ENCODE measurements around the gene CDC42SE1. TPM values are rescaled to one million over a fixed set of nuclear protein-coding genes. Genes with fewer than 3 reads are reported as not detected.

The CDC42SE1 gene
- total RNA-seq, 5 donors from 2014 or later (not counting 1 experiment from before 2014, with no cell fraction given), result 419 to 475 (median 450) TPM

DNA sequence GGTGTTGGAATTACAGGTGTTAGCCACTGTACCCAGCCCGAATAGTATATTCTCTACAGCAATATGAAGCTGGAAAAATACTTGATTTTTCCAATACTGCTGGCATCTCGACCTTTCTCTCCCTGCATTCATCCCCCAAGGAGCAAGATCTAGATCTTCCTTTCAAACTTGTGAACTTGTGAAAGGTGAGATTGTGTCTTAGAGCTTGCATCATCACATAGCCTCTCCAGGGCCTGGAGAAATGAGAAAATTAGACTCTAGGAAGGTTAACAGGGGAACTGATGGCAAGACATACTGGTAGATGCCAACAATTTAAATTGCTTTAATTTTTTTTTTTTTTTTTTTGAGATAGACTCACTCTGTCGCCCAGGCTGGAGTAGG, 49.1 kb downstream of the CDC42SE1 start:
- Mint-ChIP-seq H3K36me3 (peaks cover 8% of the 10 kb centered on the region), H3K4me3 (peak overlapping the region; percentile 21 to 96 (median 24)), H3K9me3 (no peaks in the 10 kb centered on the region), H3K4me1 (peaks cover 66 to 75% (median 72%) of the 10 kb centered on the region in 3 donors), H3K27me3 (no peaks in the 10 kb centered on the region), H3K27ac (no peak overlapping the region)
- POLR2A ChIA-PET, result no interaction called here
- Histone ChIP-seq H3K27ac (ENCODE audit: low read length) (no peak overlapping the region), H3K4me3 (ENCODE audit: control insufficient read depth in 1 of 2, extremely low read depth in 1 of 2, low read length in 1 of 2) (no peak overlapping the region), H3K27me3 (replicated peaks in 1 of 2; ENCODE audit: control insufficient read depth in 2 of 2, extremely low read depth in 1 of 2, insufficient read depth in 2 of 2, low read length in 1 of 2) (no peaks in the 10 kb centered on the region), H3K36me3 (ENCODE audit: control insufficient read depth in 2 of 2, extremely low read depth in 1 of 2, insufficient read depth in 1 of 2, low read length in 1 of 2) (peaks cover 0 to 10% of the 10 kb centered on the region in 2 donors), H3K4me1 (ENCODE audit: control insufficient read depth in 1 of 2, extremely low read depth in 1 of 2, insufficient read depth in 2 of 2, low read length in 2 of 2) (peaks cover 32 to 58% of the 10 kb centered on the region in 2 experiments), H3K9me3 (no peaks in the 10 kb centered on the region)
- no peak for ATAC-seq (replicated peaks in 1 of 4)
- WGBS (ENCODE audit: insufficient coverage), result 100% methylated on average over 1 of the region's 3 CpGs
- CTCF ChIA-PET, result no interaction called here
- no peak for DNase-seq

DNA sequence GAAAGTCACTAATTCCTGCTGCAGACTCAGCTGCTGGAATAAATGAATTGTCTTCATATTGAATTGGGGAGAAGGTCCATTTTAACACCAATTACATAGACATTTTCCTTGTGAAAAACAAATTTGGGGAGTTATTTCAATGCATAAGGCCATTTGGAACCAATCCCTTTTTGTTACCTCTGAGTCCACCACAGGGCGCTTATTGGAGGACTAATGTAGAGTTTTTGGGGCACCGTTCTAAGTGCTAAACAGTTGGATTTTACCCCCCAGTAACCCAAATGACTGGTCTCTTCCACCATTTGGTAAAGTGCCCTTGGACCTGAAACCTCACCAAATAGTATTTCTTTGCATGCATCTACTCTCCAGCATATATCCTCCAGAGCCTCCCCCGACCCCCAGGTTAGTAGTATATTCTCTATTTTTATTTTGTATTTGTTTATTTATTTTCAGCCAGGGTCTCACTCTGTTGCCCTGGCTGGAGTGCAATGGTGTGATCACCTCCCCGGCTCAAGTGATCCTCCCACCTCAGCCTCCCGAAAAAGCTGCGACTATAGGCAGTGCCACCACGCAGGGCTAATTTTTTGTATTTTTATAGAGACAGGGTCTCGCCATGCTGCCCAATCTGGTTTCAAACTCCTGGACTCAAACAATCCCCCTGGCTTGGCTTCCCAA, 49.6 kb downstream of the CDC42SE1 start:
- H3K4me3 Mint-ChIP-seq, result peak overlapping the region; percentile 96 to 98 (median 98)
- CTCF ChIA-PET, result interaction anchor here in 1 of 2 donors (0.6 kb wide), 1 partner anchor 330 kb away, joined by 4 read pairs; no protein-coding TSS in a partner anchor
- H3K4me1 Mint-ChIP-seq, result peaks cover 70 to 78% (median 74%) of the 10 kb centered on the region in 3 donors
- Histone ChIP-seq H3K4me1 (ENCODE audit: control insufficient read depth in 1 of 2, extremely low read depth in 1 of 2, insufficient read depth in 2 of 2, low read length in 2 of 2) (peaks cover 34 to 63% of the 10 kb centered on the region in 2 experiments), H3K27ac (ENCODE audit: low read length) (peak overlapping the region; percentile 40), H3K27me3 (replicated peaks in 1 of 2; ENCODE audit: control insufficient read depth in 2 of 2, extremely low read depth in 1 of 2, insufficient read depth in 2 of 2, low read length in 1 of 2) (no peaks in the 10 kb centered on the region), H3K9me3 (no peaks in the 10 kb centered on the region), H3K36me3 (ENCODE audit: control insufficient read depth in 2 of 2, extremely low read depth in 1 of 2, insufficient read depth in 1 of 2, low read length in 1 of 2) (peaks cover 0 to 10% of the 10 kb centered on the region in 2 donors), H3K4me3 (ENCODE audit: control insufficient read depth in 1 of 2, extremely low read depth in 1 of 2, low read length in 1 of 2) (peak overlapping the region in 1 of 2 donors; percentile 82)
- H3K27ac Mint-ChIP-seq, result peak overlapping the region; percentile 96 to 99
- 80% methylated on average over 1 of the region's 8 CpGs for WGBS (ENCODE audit: insufficient coverage)
- POLR2A ChIA-PET, result no interaction called here
- DNase-seq (no peak), ATAC-seq (replicated peaks in 1 of 4) (no peak)
- no peaks in the 10 kb centered on the region for H3K9me3 Mint-ChIP-seq
- peaks cover 8% of the 10 kb centered on the region for H3K36me3 Mint-ChIP-seq
- H3K27me3 Mint-ChIP-seq, result no peaks in the 10 kb centered on the region

DNA sequence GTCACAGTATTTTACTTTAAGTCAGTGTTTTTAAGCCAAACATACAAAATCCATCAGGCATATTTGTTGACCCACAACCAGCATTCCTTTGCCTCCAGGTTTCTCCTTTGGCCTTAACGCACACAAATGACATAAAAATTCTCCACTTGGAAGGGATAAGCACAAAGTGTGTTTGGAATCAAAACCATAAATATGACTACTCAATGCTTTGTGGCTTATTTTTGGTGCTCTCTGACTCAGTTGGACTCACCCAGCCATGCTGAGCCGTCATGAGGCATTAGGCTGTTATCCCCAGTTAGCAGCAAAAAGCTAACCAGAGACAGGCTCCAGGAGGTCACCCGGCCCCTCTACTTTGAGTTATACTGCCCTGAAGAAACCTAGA, 50.2 kb downstream of the CDC42SE1 start:
- ATAC-seq (replicated peaks in 1 of 4) (no peak), DNase-seq (no peak)
- peaks cover 36 to 67% of the 10 kb centered on the region in 2 experiments for H3K4me1 ChIP-seq (ENCODE audit: control insufficient read depth in 1 of 2, extremely low read depth in 1 of 2, insufficient read depth in 2 of 2, low read length in 2 of 2)
- Mint-ChIP-seq H3K27ac (peak overlapping the region; percentile 96 to 99), H3K27me3 (no peaks in the 10 kb centered on the region), H3K9me3 (no peaks in the 10 kb centered on the region), H3K4me3 (peak overlapping the region; percentile 96 to 98 (median 98)), H3K4me1 (peaks cover 72 to 82% (median 79%) of the 10 kb centered on the region in 3 donors), H3K36me3 (peaks cover 8% of the 10 kb centered on the region)
- no peaks in the 10 kb centered on the region for H3K9me3 ChIP-seq
- ChIA-PET CTCF (interaction anchor here in 1 of 2 donors (0.6 kb wide), 1 partner anchor 330 kb away, joined by 4 read pairs; no protein-coding TSS in a partner anchor), POLR2A (no interaction called here)
- peaks cover 0 to 10% of the 10 kb centered on the region in 2 donors for H3K36me3 ChIP-seq (ENCODE audit: control insufficient read depth in 2 of 2, extremely low read depth in 1 of 2, insufficient read depth in 1 of 2, low read length in 1 of 2)
- H3K27ac ChIP-seq (ENCODE audit: low read length), result peak overlapping the region; percentile 97
- whole genome bisulfite sequencing (ENCODE audit: insufficient coverage), result 69% methylated on average over 2 of the region's 3 CpGs
- no peaks in the 10 kb centered on the region for H3K27me3 ChIP-seq (replicated peaks in 1 of 2; ENCODE audit: control insufficient read depth in 2 of 2, extremely low read depth in 1 of 2, insufficient read depth in 2 of 2, low read length in 1 of 2)
- peak overlapping the region; percentile 80 to 82 for H3K4me3 ChIP-seq (ENCODE audit: control insufficient read depth in 1 of 2, extremely low read depth in 1 of 2, low read length in 1 of 2)

DNA sequence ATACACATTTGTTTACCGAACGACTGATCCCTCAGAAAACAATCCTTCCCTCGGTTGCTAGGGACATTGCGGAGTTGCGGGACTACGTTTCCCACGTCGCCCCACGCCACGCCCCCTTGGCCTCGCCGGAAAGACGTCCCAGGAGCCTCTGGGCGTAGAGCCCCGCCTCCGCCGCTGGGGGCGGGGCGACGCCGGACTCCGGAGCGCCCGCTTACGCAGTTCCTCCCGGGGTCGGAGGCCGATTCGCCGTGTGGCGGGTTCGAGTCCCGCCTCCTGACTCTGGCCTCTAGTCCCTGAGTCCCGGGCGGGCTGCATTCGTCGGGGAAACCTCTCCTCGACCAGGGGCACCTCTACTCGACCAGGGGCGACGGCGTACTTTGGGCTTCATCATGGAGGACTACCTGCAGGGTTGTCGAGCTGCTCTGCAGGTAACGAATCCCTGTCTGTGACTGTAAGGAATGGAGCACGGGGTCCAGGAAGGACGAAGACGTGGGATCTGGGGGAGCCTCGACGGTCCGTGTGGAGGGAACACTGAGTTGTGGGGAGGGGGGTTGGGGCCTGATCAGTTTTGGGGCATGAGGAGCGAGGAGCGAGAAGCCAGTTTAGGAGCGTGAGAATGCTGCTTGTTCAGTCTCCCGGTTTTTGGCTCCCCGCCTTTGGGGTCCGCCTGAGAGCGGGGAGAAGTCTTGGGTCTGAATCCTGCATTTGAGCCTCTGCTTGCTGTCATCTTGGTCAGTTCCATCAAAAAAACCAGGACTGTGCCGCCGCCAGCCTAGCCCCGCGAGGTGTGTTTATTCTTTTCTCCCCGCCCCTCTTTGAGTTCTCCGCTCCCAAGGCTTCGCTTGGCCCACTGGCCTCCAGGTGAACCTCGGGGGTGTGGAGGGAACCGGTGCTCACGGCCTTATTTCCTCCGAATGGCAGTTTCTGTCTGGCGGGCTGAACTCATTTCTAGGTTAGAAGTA, 50.9 kb downstream of the CDC42SE1 start, which contains the start of gene PRUNE1:
PRUNE1 (plus strand) TSS at position 206 of the 962 bp plus-strand sequence; CDS start at position 390, 184 bp downstream.
- Mint-ChIP-seq H3K27ac (peak within 1 kb of the TSS; percentile 96 to 99), H3K36me3 (peaks cover 8% of the 10 kb centered on the region), H3K4me3 (peak within 1 kb of the TSS; percentile 96 to 98 (median 98)), H3K4me1 (peaks cover 77 to 86% (median 83%) of the 10 kb centered on the region in 3 donors), H3K9me3 (no peaks in the 10 kb centered on the region), H3K27me3 (no peaks in the 10 kb centered on the region)
- DNase-seq (peak; percentile 86 to 99 (median 95)), ATAC-seq (replicated peaks in 1 of 4) (peak; percentile 88 to 93 (median 92))
- CTCF ChIA-PET, result interaction anchor here in 1 of 2 donors (0.6 kb wide), 1 partner anchor 331 kb away, joined by 4 read pairs; no protein-coding TSS in a partner anchor
- Histone ChIP-seq H3K36me3 (ENCODE audit: control insufficient read depth in 2 of 2, extremely low read depth in 1 of 2, insufficient read depth in 1 of 2, low read length in 1 of 2) (peaks cover 0 to 8% of the 10 kb centered on the region in 2 donors), H3K4me1 (ENCODE audit: control insufficient read depth in 1 of 2, extremely low read depth in 1 of 2, insufficient read depth in 2 of 2, low read length in 2 of 2) (peaks cover 36 to 72% of the 10 kb centered on the region in 2 experiments), H3K9me3 (no peaks in the 10 kb centered on the region), H3K4me3 (ENCODE audit: control insufficient read depth in 1 of 2, extremely low read depth in 1 of 2, low read length in 1 of 2) (peak within 1 kb of the TSS; percentile 80 to 82), H3K27ac (ENCODE audit: low read length) (peak within 1 kb of the TSS; percentile 97), H3K27me3 (replicated peaks in 1 of 2; ENCODE audit: control insufficient read depth in 2 of 2, extremely low read depth in 1 of 2, insufficient read depth in 2 of 2, low read length in 1 of 2) (no peaks in the 10 kb centered on the region)
- POLR2A ChIA-PET, result interaction anchor here in 1 of 2 donors (0.5 kb wide), 1 partner anchor 49 kb away, joined by 6 read pairs; no protein-coding TSS in a partner anchor
- under 1% methylated on average over 58 of the region's 69 CpGs for WGBS (ENCODE audit: insufficient coverage)

DNA sequence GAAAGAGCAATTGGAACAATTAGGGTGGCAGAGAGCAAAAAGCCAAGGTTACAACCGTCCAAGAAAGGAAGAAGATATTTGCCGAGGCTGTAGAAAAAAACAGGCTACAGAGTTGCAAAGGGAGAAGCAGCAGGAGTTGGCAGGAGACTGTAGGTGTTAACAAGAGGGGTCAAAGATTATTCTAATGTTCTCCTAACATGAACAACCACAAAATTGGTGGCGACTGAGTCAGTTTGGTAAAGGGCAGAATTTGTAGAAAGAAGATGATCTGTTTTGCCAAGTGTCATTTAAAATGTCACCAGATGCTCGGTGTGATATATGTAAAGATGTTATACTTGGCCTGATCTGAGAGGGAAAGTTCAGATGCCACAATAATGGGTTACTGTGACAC, 51.6 kb downstream of the CDC42SE1 start:
- ChIA-PET POLR2A (no interaction called here), CTCF (interaction anchor here in 1 of 2 donors (3.4 kb wide), 1 partner anchor 12 kb away, joined by 30 read pairs; no protein-coding TSS in a partner anchor)
- Histone ChIP-seq H3K27me3 (replicated peaks in 1 of 2; ENCODE audit: control insufficient read depth in 2 of 2, extremely low read depth in 1 of 2, insufficient read depth in 2 of 2, low read length in 1 of 2) (no peaks in the 10 kb centered on the region), H3K4me1 (ENCODE audit: control insufficient read depth in 1 of 2, extremely low read depth in 1 of 2, insufficient read depth in 2 of 2, low read length in 2 of 2) (peaks cover 38 to 79% of the 10 kb centered on the region in 2 experiments), H3K9me3 (no peaks in the 10 kb centered on the region), H3K27ac (ENCODE audit: low read length) (peak overlapping the region; percentile 97), H3K36me3 (ENCODE audit: control insufficient read depth in 2 of 2, extremely low read depth in 1 of 2, insufficient read depth in 1 of 2, low read length in 1 of 2) (peaks cover 0 to 2% of the 10 kb centered on the region in 2 donors), H3K4me3 (ENCODE audit: control insufficient read depth in 1 of 2, extremely low read depth in 1 of 2, low read length in 1 of 2) (peak overlapping the region; percentile 80 to 82)
- DNase-seq (no peak), ATAC-seq (replicated peaks in 1 of 4) (peak in 1 of 4 experiments; percentile 7)
- peak overlapping the region; percentile 96 to 99 for H3K27ac Mint-ChIP-seq
- H3K36me3 Mint-ChIP-seq, result peaks cover 9% of the 10 kb centered on the region
- peaks cover 75 to 85% (median 82%) of the 10 kb centered on the region in 3 donors for H3K4me1 Mint-ChIP-seq
- H3K27me3 Mint-ChIP-seq, result no peaks in the 10 kb centered on the region
- H3K4me3 Mint-ChIP-seq, result peak overlapping the region; percentile 96 to 98 (median 98)
- 25% methylated on average over 2 of the region's 4 CpGs for WGBS (ENCODE audit: insufficient coverage)
- H3K9me3 Mint-ChIP-seq, result no peaks in the 10 kb centered on the region

Measured in T-cell (primary cell).